Glutamatergic neuron (in vitro differentiated cells): ENCODE measurements around the gene PLEKHH3. TPM values are rescaled to one million over a fixed set of nuclear protein-coding genes. Genes with fewer than 3 reads are reported as not detected.

Experiments used
- DNase-seq: peaks from one replicate; pipeline ENCODE4 v3.0.0; 2022
- H3K27ac Mint-ChIP-seq: one replicate; pipeline ENCODE4 v1.8.0; 2020; ENCODE audit warnings: mild to moderate bottlenecking, mixed read lengths, inconsistent platforms; ENCODE audit not compliant: unreplicated experiment
- H3K27me3 Mint-ChIP-seq: one replicate; pipeline ENCODE4 v1.8.0; 2020; ENCODE audit warnings: mild to moderate bottlenecking, moderate library complexity, mixed read lengths, inconsistent platforms; ENCODE audit not compliant: unreplicated experiment
- H3K36me3 Mint-ChIP-seq: one replicate; pipeline ENCODE4 v1.8.0; 2020; ENCODE audit warnings: mild to moderate bottlenecking, mixed read lengths, inconsistent platforms; ENCODE audit not compliant: unreplicated experiment
- H3K4me1 Mint-ChIP-seq: one replicate; pipeline ENCODE4 v1.8.0; 2020; ENCODE audit warnings: mild to moderate bottlenecking, low read depth, mixed read lengths, inconsistent platforms; ENCODE audit not compliant: unreplicated experiment
- H3K4me3 Mint-ChIP-seq: one replicate; pipeline ENCODE4 v1.8.0; 2020; ENCODE audit warnings: mild to moderate bottlenecking, mixed read lengths, inconsistent platforms; ENCODE audit not compliant: unreplicated experiment
- H3K9me3 Mint-ChIP-seq: one replicate; pipeline ENCODE4 v1.8.0; 2020; ENCODE audit warnings: mild to moderate bottlenecking, moderate library complexity, mixed read lengths, inconsistent platforms; ENCODE audit not compliant: unreplicated experiment
- total RNA-seq: library from RNA; stranded (reverse); fragmentation: NEBNext Ultra II Directional; extraction: Animal tissue kit (Norgen Biotek cat#: 25700); gene quantifications from one replicate; pipeline ENCODE4 v1.2.1, GENCODE V29; 2021; ENCODE audit not compliant: unreplicated experiment
- TF ChIP-seq, protein P1 (sequence below): fragments of 200-600 bp; sonication (generic); IDR thresholded peaks from one replicate; pipeline ENCODE4 v1.5.0; 2021; ENCODE audit not compliant: partially characterized antibody, unreplicated experiment

PLEKHH3 gene
- total RNA-seq, 1 donor from 2014 or later, result 40.6 TPM

DNA sequence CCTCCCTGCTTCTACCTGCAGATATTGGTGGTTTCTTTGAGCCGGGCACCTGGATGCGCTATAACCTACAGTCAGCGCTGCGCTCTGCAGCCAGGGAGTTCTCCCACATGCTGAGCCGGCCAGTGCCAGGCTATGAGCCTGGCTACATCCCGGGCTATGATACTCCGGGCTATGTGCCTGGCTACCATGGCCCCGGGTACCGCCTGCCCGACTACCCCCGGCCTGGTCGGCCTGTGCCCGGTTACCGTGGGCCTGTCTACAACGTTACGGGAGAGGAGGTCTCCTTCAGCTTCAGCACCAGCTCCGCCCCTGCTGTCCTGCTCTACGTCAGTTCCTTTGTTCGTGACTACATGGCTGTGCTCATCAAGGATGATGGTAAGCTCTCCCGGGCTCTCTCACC, 18.7 kb upstream of the PLEKHH3 start:
- Mint-ChIP-seq H3K4me1 (peaks cover 6% of the 10 kb centered on the region), H3K27ac (peak overlapping the region; percentile 22), H3K27me3 (peaks cover 10% of the 10 kb centered on the region), H3K36me3 (no peaks in the 10 kb centered on the region), H3K9me3 (no peaks in the 10 kb centered on the region), H3K4me3 (no peak overlapping the region)
- TF ChIP-seq, protein P1, sequence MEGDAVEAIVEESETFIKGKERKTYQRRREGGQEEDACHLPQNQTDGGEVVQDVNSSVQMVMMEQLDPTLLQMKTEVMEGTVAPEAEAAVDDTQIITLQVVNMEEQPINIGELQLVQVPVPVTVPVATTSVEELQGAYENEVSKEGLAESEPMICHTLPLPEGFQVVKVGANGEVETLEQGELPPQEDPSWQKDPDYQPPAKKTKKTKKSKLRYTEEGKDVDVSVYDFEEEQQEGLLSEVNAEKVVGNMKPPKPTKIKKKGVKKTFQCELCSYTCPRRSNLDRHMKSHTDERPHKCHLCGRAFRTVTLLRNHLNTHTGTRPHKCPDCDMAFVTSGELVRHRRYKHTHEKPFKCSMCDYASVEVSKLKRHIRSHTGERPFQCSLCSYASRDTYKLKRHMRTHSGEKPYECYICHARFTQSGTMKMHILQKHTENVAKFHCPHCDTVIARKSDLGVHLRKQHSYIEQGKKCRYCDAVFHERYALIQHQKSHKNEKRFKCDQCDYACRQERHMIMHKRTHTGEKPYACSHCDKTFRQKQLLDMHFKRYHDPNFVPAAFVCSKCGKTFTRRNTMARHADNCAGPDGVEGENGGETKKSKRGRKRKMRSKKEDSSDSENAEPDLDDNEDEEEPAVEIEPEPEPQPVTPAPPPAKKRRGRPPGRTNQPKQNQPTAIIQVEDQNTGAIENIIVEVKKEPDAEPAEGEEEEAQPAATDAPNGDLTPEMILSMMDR, result no peak
- DNase-seq, result no peak

- Mint-ChIP-seq H3K36me3 (no peaks in the 10 kb centered on the region), H3K9me3 (no peaks in the 10 kb centered on the region), H3K4me1 (peaks cover 6% of the 10 kb centered on the region), H3K4me3 (no peak overlapping the region), H3K27ac (no peak overlapping the region), H3K27me3 (peaks cover 10% of the 10 kb centered on the region)
- TF ChIP-seq, protein P1, result no peak
- DNase-seq, result no peak
These were observed 17.7 kb upstream of the PLEKHH3 start for GRCh38 chr17:42694524-42694923.

- H3K4me1 Mint-ChIP-seq, result no peaks in the 10 kb centered on the region
- H3K27ac Mint-ChIP-seq, result peak overlapping the region; percentile 8
- DNase-seq, result no peak
- no peak overlapping the region for H3K4me3 Mint-ChIP-seq
- TF ChIP-seq, protein P1, result no peak
- H3K27me3 Mint-ChIP-seq, result peaks cover 7% of the 10 kb centered on the region
- H3K36me3 Mint-ChIP-seq, result no peaks in the 10 kb centered on the region
- peaks cover 3% of the 10 kb centered on the region for H3K9me3 Mint-ChIP-seq
These were observed 15.7 kb upstream of the PLEKHH3 start for GRCh38 chr17:42692489-42692888.

- peaks cover 7% of the 10 kb centered on the region for H3K4me1 Mint-ChIP-seq
- peaks cover 8% of the 10 kb centered on the region for H3K27me3 Mint-ChIP-seq
- H3K27ac Mint-ChIP-seq, result no peak overlapping the region
- DNase-seq, result no peak
- H3K36me3 Mint-ChIP-seq, result no peaks in the 10 kb centered on the region
- TF ChIP-seq, protein P1, result no peak
- no peak overlapping the region for H3K4me3 Mint-ChIP-seq
- peaks cover 3% of the 10 kb centered on the region for H3K9me3 Mint-ChIP-seq
These were observed 14.3 kb upstream of the PLEKHH3 start for GRCh38 chr17:42691021-42691545.

GRCh38 chr17:42690596-42690995, 13.8 kb upstream of the PLEKHH3 start:
- Mint-ChIP-seq H3K4me1 (peaks cover 11% of the 10 kb centered on the region), H3K27ac (no peak overlapping the region), H3K9me3 (peaks cover 3% of the 10 kb centered on the region), H3K4me3 (no peak overlapping the region), H3K27me3 (peaks cover 10% of the 10 kb centered on the region), H3K36me3 (peaks cover 2% of the 10 kb centered on the region)
- TF ChIP-seq, protein P1, result no peak
- DNase-seq, result no peak
